ENCODE data around the gene HNRNPD.

- TF ChIP-seq, protein P1, sequence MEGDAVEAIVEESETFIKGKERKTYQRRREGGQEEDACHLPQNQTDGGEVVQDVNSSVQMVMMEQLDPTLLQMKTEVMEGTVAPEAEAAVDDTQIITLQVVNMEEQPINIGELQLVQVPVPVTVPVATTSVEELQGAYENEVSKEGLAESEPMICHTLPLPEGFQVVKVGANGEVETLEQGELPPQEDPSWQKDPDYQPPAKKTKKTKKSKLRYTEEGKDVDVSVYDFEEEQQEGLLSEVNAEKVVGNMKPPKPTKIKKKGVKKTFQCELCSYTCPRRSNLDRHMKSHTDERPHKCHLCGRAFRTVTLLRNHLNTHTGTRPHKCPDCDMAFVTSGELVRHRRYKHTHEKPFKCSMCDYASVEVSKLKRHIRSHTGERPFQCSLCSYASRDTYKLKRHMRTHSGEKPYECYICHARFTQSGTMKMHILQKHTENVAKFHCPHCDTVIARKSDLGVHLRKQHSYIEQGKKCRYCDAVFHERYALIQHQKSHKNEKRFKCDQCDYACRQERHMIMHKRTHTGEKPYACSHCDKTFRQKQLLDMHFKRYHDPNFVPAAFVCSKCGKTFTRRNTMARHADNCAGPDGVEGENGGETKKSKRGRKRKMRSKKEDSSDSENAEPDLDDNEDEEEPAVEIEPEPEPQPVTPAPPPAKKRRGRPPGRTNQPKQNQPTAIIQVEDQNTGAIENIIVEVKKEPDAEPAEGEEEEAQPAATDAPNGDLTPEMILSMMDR (IDR thresholded peaks at IDR 0.05): no peak
- TF ChIP-seq POLR2A (IDR thresholded peaks at IDR 0.05) (no peak), EP300 (IDR thresholded peaks at IDR 0.05) (no peak)
Measured at GRCh38 chr4:82335043-82335442, 38.7 kb downstream of the HNRNPD start.
